GM20431 (cell line): ENCODE measurements around the gene TSPAN9.

Source experiments
- in situ Hi-C: fragments of 300-500 bp; cut with MseI, MboI; formaldehyde crosslinking; loops from one replicate; pipeline ENCODE4 v1.15.0; 2020; ENCODE audit warnings: low sequenced_read_pairs; ENCODE audit not compliant: unreplicated experiment

Gene TSPAN9

DNA sequence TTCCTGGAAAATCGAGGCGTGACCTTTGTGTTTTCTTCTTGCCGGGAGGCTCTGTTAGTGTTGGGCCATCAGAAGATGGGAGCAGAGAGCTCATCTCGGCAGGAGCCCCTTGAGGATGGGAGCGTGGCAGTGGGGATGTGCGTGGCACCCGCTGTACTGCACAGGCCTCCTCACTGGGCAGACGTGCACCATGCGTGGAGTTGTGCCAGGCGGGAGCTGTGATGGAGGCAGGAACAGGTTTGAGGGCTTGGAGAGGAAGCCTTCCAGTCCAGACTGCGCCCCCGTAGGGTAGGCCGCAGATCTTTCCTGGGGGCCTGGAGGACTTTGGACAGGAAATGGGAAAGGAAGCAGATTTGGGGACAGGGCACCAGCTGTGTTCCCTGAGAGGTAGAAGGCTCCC is 197.5 kb downstream of the TSPAN9 start:
- in situ Hi-C loops: loop anchor here (10.0 kb wide), 1 partner anchor 140 kb away; no protein-coding TSS in a partner anchor

DNA sequence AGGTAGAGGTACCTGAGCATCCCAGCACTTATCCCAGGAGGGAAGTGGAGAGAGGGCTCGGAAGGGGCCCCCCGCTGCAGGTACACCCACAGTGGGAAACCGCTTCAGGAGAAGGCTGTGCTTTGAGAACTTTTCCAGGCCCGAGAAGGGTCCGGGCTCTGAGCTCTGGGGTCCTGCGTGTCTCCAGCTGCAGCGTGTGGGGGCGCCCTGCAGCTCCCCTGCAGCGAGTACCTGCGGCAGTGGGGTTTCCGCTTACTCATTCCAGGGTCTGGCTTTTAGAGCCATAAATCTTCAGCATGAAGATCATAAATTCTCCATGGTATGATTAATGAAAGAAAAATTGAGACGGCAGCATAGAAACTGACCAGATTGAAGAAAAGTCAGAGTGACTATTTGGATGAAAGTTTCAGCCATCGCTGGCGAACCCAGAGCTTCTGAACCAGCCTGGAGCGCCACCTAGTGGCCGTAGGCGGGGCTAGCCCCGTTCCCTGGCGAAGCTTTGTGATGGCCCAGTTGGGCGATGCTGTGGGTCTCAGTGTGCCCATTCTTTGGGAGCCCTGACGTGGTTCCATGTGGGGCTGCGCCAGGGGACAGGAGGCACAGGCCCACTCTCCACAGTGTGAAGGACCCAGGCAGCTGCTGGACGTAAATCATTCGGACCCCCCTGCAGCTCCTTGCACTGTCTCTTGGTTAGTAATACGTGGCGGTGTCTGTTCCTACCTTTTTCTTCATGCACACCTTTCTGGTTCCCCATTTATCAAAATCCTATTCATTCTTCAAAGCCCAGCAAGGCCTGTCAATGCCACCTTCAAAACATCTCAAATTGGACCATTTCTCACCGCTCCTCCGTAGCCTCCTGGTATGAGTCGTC is 198.2 kb downstream of the TSPAN9 start:
- in situ Hi-C loops: loop anchor here (10.0 kb wide), 1 partner anchor 141 kb away; no protein-coding TSS in a partner anchor

DNA sequence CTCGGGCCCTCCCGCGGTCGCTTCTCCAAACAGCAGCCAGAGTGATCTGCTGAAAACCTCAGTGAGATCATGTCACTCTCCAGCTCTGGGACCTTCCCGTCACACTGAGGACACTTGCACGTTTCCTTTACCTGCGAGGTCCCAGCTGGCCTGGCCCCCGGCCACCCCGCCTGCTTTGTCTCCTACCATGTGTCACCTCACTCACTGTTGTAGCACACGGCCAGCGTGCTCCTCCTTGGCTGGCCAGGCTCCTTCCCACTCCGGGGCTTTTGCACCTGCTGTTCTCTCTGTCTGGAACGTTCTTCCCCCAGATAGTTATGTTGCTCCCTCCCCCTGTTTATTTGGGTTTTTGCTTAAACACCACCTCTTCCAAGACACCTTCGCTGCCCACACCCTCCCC is 199.0 kb downstream of the TSPAN9 start:
- in situ Hi-C loops: loop anchor here (10.0 kb wide), 1 partner anchor 141 kb away; no protein-coding TSS in a partner anchor

GRCh38 chr12:3277306-3277943 is 200.2 kb downstream of the TSPAN9 start:
- in situ Hi-C loops: loop anchor here (10.0 kb wide), 1 partner anchor 143 kb away; no protein-coding TSS in a partner anchor

DNA sequence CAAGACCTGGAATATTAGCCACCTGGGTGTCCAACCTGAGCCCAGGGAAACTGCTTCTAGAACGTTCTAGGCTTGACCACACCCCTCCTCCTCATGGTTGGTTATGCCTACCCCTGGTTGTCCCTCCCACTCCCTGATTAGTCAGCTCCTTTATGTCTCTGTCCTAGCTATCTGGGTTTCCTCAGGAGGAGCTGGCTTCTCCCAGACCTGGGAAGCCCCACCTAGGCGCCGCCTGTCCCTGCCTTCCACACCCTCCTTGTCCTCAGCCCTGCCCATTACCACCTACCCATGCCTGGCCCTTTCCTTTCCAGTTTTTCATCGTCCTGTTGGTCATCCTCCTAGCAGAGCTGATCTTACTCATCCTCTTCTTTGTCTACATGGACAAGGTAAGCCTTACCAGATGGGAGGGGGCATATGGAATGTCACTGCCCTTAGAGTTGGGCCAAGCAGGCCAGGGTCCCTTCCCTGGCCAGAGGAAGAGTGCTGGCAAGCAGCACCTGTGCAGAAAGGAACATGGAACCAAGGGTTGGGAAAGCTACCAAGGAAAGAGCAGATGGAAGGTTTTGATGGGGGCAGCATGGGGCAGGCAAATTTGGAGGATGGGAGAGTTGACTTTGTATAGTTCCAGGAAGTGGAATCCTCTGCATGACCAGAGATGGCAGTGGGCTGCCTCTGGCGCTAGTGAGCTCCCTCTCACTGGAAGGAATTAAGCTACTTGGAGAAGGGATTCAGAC is 201.7 kb downstream of the TSPAN9 start:
- in situ Hi-C loops: loop anchor here (10.0 kb wide), 1 partner anchor 144 kb away; no protein-coding TSS in a partner anchor

- in situ Hi-C loops: loop anchor here (10.0 kb wide), 1 partner anchor 145 kb away; no protein-coding TSS in a partner anchor
These were observed 202.2 kb downstream of the TSPAN9 start for GRCh38 chr12:3279415-3279780.

DNA sequence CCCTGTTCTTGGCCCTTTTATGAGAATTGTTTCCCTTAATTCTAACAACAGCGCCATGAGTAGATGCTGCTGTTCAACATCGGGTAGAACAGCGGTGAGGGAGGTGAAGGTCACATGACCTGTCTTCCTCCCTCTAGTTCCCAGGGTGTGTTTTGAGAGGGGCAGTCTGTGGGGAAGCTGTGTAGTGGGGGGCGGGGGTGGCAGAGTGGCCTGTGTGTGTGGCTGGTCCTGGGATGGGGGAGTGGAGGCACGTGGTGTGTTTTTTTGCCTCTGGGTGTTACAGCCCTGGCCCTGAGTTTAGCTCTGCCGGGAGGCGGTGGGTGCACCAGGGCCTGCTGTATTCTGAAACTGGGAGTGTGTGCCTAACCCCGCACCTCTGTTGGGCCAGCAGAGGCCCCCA is 202.7 kb downstream of the TSPAN9 start:
- in situ Hi-C loops: loop anchor here (10.0 kb wide), 1 partner anchor 145 kb away; no protein-coding TSS in a partner anchor

DNA sequence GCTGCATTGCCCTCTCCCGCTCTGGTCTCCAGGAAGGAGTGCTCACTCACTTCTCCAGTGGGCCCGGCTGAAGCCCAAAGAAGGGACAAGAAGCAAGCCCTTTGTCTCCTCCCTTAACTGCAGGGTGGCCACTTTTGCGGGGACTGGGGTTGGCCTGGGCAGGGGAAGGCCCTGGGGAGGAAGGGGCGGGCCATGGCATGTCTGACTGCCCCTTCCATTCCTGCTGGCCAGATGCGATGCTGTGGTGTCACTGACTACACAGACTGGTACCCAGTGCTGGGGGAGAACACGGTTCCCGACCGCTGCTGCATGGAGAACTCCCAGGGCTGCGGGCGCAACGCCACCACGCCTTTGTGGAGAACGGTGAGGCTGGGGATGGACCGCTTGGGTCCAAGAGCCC is 203.8 kb downstream of the TSPAN9 start:
- in situ Hi-C loops: no loop called here

GRCh38 chr12:3281588-3282383 is 204.6 kb downstream of the TSPAN9 start:
- in situ Hi-C loops: no loop called here

GRCh38 chr12:3282384-3282670 is 205.1 kb downstream of the TSPAN9 start:
- in situ Hi-C loops: no loop called here

GRCh38 chr12:3283137-3283680 is 206.0 kb downstream of the TSPAN9 start:
- in situ Hi-C loops: no loop called here

- in situ Hi-C loops: no loop called here
These were observed 207.2 kb downstream of the TSPAN9 start for GRCh38 chr12:3284405-3284804.

DNA sequence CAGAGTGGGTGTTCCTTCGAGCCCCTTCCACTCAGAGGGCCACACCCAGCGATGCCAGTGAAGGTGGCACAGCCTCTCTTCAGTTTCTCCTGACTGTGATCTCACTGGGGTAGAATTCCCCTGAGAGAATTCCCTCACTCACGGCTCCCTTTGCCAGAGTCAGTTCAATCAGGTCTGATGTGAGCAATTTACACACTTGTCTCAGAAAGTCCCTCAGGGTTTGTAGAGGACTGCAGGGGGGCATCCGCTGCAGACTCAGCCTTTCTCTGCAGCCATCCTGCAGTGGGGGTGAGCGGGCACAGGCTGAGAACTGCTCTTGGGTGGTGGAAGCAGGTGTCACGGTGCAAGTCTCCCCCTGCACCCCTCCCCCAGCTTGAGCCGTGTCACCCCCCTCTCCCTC is 208.4 kb downstream of the TSPAN9 start:
- in situ Hi-C loops: no loop called here

DNA sequence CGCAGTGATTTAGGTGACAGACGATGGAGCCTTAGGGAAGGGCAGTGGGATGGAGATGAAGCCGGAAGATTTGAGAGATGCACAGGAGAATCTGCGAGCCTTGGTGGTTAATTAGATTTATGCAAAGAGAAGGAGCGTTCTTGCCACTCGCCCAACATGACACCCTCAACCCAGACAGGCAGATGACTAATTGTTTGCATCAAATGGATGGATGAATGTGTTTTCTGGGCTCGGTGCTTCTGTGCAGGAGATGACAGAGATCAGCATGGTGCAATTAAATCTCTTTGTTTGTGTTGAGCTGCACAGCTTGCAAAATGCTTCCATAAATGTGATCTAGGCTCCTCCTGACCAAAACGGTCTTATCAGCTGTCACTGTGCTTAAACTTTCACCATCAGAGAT is 211.5 kb downstream of the TSPAN9 start:
- in situ Hi-C loops: no loop called here

GRCh38 chr12:3289702-3290101 is 212.5 kb downstream of the TSPAN9 start:
- in situ Hi-C loops: loop anchor here (10.0 kb wide), 1 partner anchor 495 kb away; no protein-coding TSS in a partner anchor

DNA sequence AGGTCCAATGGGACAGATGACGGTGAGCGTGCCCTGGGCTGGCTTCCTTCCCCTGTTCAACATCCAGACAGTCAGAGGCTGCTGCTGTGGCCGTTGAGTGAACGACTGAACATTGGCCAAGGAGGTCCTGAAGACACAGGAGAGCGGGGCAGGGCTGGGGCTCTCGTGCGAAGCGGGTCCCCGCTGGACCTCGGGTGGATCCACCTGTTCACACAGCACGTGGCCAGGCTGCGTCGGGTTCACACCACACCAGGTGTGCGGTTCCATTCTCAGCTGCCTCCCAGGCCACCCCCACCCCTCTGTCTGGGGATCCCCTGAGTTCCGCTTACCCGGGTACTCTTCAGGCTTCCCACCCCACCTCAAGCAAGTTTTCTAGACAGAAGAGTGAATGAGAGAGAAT is 214.8 kb downstream of the TSPAN9 start:
- in situ Hi-C loops: loop anchor here (10.0 kb wide), 1 partner anchor 493 kb away; no protein-coding TSS in a partner anchor

DNA sequence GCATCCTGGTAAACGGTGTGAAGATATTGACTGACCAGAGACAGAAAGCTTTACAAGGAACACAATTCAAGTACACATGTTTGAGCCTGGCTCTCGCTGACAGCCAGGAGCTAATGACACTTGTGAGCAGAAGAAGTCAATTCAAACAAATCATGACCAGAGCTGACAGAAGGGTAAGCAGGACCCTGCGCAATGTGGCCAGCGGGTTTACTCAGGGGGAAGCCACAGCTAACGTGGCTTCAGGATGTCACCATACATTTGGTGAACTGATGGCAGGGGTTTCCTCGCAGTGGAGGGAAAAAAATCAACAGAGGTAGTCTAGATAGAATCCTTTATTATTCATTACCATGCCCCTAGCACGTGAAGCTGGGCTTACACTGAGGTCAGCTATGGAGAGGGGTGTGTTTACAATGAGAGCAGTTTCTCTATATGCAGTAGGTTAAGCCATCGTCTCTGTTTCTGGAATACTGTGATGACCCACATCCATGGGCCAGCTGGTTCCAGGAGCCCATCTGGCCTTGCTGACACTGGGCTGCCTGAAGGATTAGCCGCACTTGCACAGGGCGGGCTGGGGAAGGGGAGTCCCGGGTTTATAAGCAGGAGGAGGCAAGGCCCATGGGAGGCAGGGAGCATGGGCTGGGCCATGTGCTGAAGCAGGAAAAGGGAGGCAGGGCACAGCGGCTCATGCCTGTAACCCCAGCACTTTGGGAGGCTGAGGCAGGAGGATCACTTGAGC is 215.7 kb downstream of the TSPAN9 start:
- in situ Hi-C loops: loop anchor here (10.0 kb wide), 1 partner anchor 492 kb away; no protein-coding TSS in a partner anchor

GRCh38 chr12:3293446-3294161 is 216.4 kb downstream of the TSPAN9 start:
- in situ Hi-C loops: loop anchor here (10.0 kb wide), 1 partner anchor 491 kb away; no protein-coding TSS in a partner anchor
